ENCODE results near the gene GSTP1. TPM values are rescaled to one million over a fixed set of nuclear protein-coding genes. Genes with fewer than 3 reads are reported as not detected.
"Not testable (repeated sequence)": the region's sequence is repeated elsewhere in the genome, so short reads cannot be mapped to it uniquely, and the experiment has no call there.

GSTP1 gene
- polyA plus RNA-seq, 1 experiment: 883 TPM

GRCh38 chr11:67599149-67599548, 15.5 kb downstream of the GSTP1 start:
- H3K27me3 ChIP-seq (ENCODE audit: control insufficient read depth, insufficient read depth, low read length): peaks cover 7% of the 10 kb centered on the region
- no peak for DNase-seq (ENCODE audit: low read depth)
- no peaks in the 10 kb centered on the region for H3K36me3 ChIP-seq (ENCODE audit: control insufficient read depth, insufficient read depth, low read length)
- CTCF ChIA-PET: interaction anchor here (1.3 to 1.4 kb wide), 2 partner anchors 16 to 31 kb away, joined by 3 to 5 read pairs; partner anchors contain the start of genes GSTP1 and NUDT8
- POLR2A ChIA-PET: no interaction called here
- H3K4me3 ChIP-seq (ENCODE audit: low read depth, low read length): no peak overlapping the region
- TF ChIP-seq CTCF (IDR thresholded peaks at IDR 0.05; ENCODE audit: insufficient read depth, low read depth, low read length): no peak

GRCh38 chr11:67600324-67601029, 16.9 kb downstream of the GSTP1 start:
- H3K4me3 ChIP-seq (ENCODE audit: low read depth, low read length): no peak overlapping the region
- peaks cover 7% of the 10 kb centered on the region for H3K27me3 ChIP-seq (ENCODE audit: control insufficient read depth, insufficient read depth, low read length)
- TF ChIP-seq CTCF (IDR thresholded peaks at IDR 0.05; ENCODE audit: insufficient read depth, low read depth, low read length): no peak
- POLR2A ChIA-PET: no interaction called here
- DNase-seq (ENCODE audit: low read depth): no peak
- CTCF ChIA-PET: interaction anchor here (1.4 to 2.7 kb wide), 2 partner anchors 13 to 17 kb away, joined by 5 to 9 read pairs; partner anchors contain the start of gene GSTP1
- H3K36me3 ChIP-seq (ENCODE audit: control insufficient read depth, insufficient read depth, low read length): no peaks in the 10 kb centered on the region

- no peak for DNase-seq (ENCODE audit: low read depth)
- no peak for TF ChIP-seq CTCF (IDR thresholded peaks at IDR 0.05; ENCODE audit: insufficient read depth, low read depth, low read length)
- ChIA-PET POLR2A (no interaction called here), CTCF (interaction anchor here (2.7 kb wide), 1 partner anchor 13 kb away, joined by 9 read pairs; no protein-coding TSS in a partner anchor)
- Histone ChIP-seq H3K36me3 (ENCODE audit: control insufficient read depth, insufficient read depth, low read length) (no peaks in the 10 kb centered on the region), H3K27me3 (ENCODE audit: control insufficient read depth, insufficient read depth, low read length) (peaks cover 6% of the 10 kb centered on the region), H3K4me3 (ENCODE audit: low read depth, low read length) (no peak overlapping the region)
Observed at GRCh38 chr11:67601098-67601497, 17.5 kb downstream of the GSTP1 start.

- CTCF ChIA-PET: interaction anchor here (1.1 kb wide), 1 partner anchor 55 kb away, joined by 3 read pairs; no protein-coding TSS in a partner anchor
- DNase-seq (ENCODE audit: low read depth); POLR2A ChIA-PET; H3K27me3 ChIP-seq (ENCODE audit: control insufficient read depth, insufficient read depth, low read length); H3K36me3 ChIP-seq (ENCODE audit: control insufficient read depth, insufficient read depth, low read length); H3K4me3 ChIP-seq (ENCODE audit: low read depth, low read length): not testable (repeated sequence)
Observed at GRCh38 chr11:67604119-67604518, 20.5 kb downstream of the GSTP1 start.

GRCh38 chr11:67604815-67605214, 21.2 kb downstream of the GSTP1 start:
- no peak for TF ChIP-seq CTCF (IDR thresholded peaks at IDR 0.05; ENCODE audit: insufficient read depth, low read depth, low read length)
- ChIA-PET CTCF (interaction anchor here (1.0 to 1.1 kb wide), 2 partner anchors 9 to 54 kb away, joined by 3 read pairs; no protein-coding TSS in a partner anchor), POLR2A (no interaction called here)
- no peak overlapping the region for H3K4me3 ChIP-seq (ENCODE audit: low read depth, low read length)
- peaks cover 8% of the 10 kb centered on the region for H3K36me3 ChIP-seq (ENCODE audit: control insufficient read depth, insufficient read depth, low read length)
- DNase-seq (ENCODE audit: low read depth): no peak
- H3K27me3 ChIP-seq (ENCODE audit: control insufficient read depth, insufficient read depth, low read length): peaks cover 5% of the 10 kb centered on the region
